HL-60 (cell line): ENCODE measurements around the gene ZNF771.
A peak's percentile ranks its signal among the peaks of the same experiment; 100 is the strongest.

ENCODE experiments used
- DNase-seq, 2 experiments: peaks; one replicate each; pipeline ENCODE4 v3.0.0-alpha.2; 2010 to 2020; ENCODE audit warnings: low read depth in 1 of 2, low spot score in 1 of 2
- H3K27ac ChIP-seq: fragments of 250-450 bp; sonication (Bioruptor Pico); replicated peaks from 2 replicates; pipeline ENCODE4 v1.5.1; 2020; ENCODE audit warnings: mild to moderate bottlenecking, moderate library complexity
- H3K27me3 ChIP-seq: fragments of 250-450 bp; sonication (Bioruptor Pico); 2 replicates; pipeline ENCODE4 v1.5.1; 2021; ENCODE audit warnings: mild to moderate bottlenecking, moderate library complexity; ENCODE audit not compliant: insufficient read depth, poor library complexity, severe bottlenecking
- H3K4me3 ChIP-seq: replicated peaks from 2 replicates; pipeline ENCODE4 v1.5.1; 2011; ENCODE audit warnings: mild to moderate bottlenecking, control low read depth, low read length; ENCODE audit not compliant: insufficient read depth
- CTCF ChIP-seq: IDR thresholded peaks from one replicate; pipeline ENCODE4 v1.5.1; 2011; ENCODE audit warnings: low read length, control low read depth, inconsistent platforms; ENCODE audit not compliant: insufficient read depth
- GABPA ChIP-seq: IDR thresholded peaks from 2 replicates; pipeline ENCODE4 v1.6.1; 2012; ENCODE audit warnings: low read depth
- POLR2AphosphoS5 ChIP-seq: IDR thresholded peaks from 2 replicates; pipeline ENCODE4 v1.6.1; 2012; ENCODE audit warnings: low read depth
- SPI1 ChIP-seq: IDR thresholded peaks from 2 replicates; pipeline ENCODE4 v1.6.1; 2012; ENCODE audit warnings: low read depth, mild to moderate bottlenecking, borderline replicate concordance
- TF ChIP-seq, protein P1 (sequence below): IDR thresholded peaks from 2 replicates; pipeline ENCODE4 v1.6.1; 2012; ENCODE audit warnings: low read depth; ENCODE audit not compliant: insufficient replicate concordance

Gene ZNF771

DNA sequence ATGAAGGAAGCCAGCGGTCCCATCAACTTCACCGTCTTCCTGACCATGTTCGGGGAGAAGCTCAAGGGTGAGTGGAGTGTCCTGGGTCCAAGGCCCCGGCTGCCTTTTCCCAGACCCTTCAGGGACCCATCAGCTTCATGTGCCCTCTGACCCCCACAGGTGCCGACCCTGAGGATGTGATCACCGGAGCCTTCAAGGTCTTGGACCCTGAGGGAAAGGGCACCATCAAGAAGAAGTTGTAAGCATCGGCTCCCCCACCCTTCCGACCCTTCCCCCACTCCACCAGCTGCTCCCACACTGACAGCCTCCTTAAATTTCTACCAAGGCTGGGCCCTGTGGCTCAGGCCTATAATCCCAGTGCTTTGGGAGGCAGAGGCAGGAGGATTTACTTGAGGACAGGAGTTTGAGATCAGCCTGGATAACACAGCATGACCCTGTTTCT, 30.9 kb upstream of the ZNF771 start:
- no peak overlapping the region for H3K27ac ChIP-seq
- DNase-seq: no peak
- H3K27me3 ChIP-seq: no peaks in the 10 kb centered on the region
- TF ChIP-seq CTCF: no peak
- TF ChIP-seq POLR2AphosphoS5: no peak
- no peak for TF ChIP-seq GABPA
- TF ChIP-seq, protein P1, sequence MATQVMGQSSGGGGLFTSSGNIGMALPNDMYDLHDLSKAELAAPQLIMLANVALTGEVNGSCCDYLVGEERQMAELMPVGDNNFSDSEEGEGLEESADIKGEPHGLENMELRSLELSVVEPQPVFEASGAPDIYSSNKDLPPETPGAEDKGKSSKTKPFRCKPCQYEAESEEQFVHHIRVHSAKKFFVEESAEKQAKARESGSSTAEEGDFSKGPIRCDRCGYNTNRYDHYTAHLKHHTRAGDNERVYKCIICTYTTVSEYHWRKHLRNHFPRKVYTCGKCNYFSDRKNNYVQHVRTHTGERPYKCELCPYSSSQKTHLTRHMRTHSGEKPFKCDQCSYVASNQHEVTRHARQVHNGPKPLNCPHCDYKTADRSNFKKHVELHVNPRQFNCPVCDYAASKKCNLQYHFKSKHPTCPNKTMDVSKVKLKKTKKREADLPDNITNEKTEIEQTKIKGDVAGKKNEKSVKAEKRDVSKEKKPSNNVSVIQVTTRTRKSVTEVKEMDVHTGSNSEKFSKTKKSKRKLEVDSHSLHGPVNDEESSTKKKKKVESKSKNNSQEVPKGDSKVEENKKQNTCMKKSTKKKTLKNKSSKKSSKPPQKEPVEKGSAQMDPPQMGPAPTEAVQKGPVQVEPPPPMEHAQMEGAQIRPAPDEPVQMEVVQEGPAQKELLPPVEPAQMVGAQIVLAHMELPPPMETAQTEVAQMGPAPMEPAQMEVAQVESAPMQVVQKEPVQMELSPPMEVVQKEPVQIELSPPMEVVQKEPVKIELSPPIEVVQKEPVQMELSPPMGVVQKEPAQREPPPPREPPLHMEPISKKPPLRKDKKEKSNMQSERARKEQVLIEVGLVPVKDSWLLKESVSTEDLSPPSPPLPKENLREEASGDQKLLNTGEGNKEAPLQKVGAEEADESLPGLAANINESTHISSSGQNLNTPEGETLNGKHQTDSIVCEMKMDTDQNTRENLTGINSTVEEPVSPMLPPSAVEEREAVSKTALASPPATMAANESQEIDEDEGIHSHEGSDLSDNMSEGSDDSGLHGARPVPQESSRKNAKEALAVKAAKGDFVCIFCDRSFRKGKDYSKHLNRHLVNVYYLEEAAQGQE: no peak
- TF ChIP-seq SPI1: no peak
- no peak overlapping the region for H3K4me3 ChIP-seq

DNA sequence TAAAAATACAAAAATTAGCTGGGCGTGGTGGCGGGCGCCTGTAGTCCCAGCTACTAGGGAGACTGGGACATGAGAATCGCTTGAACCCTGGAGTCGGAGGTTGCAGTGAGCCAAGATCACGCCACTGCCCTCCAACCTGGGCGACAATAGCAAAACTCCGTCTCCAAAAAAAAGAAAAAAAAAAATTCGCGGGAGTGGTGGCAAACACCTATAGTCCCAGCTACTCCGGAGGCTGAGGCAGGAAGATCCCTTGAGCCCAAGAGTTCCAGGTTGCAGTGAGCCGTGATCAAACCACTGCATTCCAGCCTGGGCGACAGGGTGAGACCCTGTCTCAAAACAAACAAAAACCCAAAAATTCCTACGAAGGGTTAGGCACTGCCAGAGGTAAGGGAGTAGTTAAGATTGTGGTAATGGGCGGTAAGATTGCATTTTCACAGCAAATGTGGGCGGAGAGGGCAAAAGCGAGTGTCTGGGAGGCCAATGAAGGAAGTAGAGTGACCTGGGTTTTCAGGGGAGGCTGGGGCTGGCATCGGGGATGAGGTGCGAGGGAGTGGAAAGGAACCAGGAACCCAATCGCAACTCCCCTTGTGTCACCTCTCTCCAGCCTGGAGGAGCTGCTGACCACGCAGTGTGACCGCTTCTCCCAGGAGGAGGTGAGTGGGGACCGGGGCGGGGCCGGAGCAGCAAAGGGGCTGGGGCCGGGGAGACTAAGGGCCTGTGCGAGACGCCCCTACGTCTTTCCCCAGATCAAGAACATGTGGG, 30.2 kb upstream of the ZNF771 start:
- TF ChIP-seq, protein P1: no peak
- TF ChIP-seq SPI1: no peak
- no peak for TF ChIP-seq POLR2AphosphoS5
- no peak for TF ChIP-seq GABPA
- TF ChIP-seq CTCF: no peak
- Histone ChIP-seq H3K27ac (peak overlapping the region; percentile 97), H3K4me3 (peak overlapping the region; percentile 75), H3K27me3 (no peaks in the 10 kb centered on the region)
- peak; percentile 77 to 94 for DNase-seq

- Histone ChIP-seq H3K4me3 (peak overlapping the region; percentile 75), H3K27me3 (no peaks in the 10 kb centered on the region), H3K27ac (peak overlapping the region; percentile 97)
- TF ChIP-seq SPI1 (no peak), POLR2AphosphoS5 (no peak), CTCF (no peak), GABPA (no peak)
- TF ChIP-seq, protein P1: no peak
- DNase-seq: peak in 1 of 2 experiments; percentile 94
Observed at GRCh38 chr16:30377812-30378235, 29.6 kb upstream of the ZNF771 start.
